HepG2 (cell line): ENCODE results near the gene NECTIN2. TPM values are rescaled to one million over a fixed set of nuclear protein-coding genes. Genes with fewer than 3 reads are reported as not detected.

ENCODE experiments used
- ATAC-seq: fragments of 200-7000 bp; cut with Tn5 transposase; 3 replicates; pipeline ENCODE4 v1.9.1; 2020; ENCODE audit warnings: mild to moderate bottlenecking, moderate library complexity
- BruUV-seq: library from RNA; stranded (reverse); fragments of 400-500 nt; replicated peaks from 2 replicates; lab custom pipeline; 2021; lab: Mats Ljungman, UMichigan
- CTCF ChIA-PET: fragments of 300-600 bp; formaldehyde crosslinking; extraction: SDS; loops from one replicate; lab custom pipeline; 2021; ENCODE audit warnings: low total read pairs, inconsistent platforms, low intra/inter-chr PET ratio; lab: Yijun Ruan, JAX
- POLR2A ChIA-PET: fragments of 350-600 bp; sonication (Branson Sonifier 250); formaldehyde crosslinking; loops from one replicate; lab custom pipeline; 2020; ENCODE audit warnings: antibody characterized with exemption, inconsistent platforms; lab: Yijun Ruan, JAX
- DNase-seq: peaks from one replicate; pipeline ENCODE4 v3.0.0-alpha.2; 2015; ENCODE audit warnings: low spot score
- FAIRE-seq: peaks from 3 replicates; lab custom pipeline; 2011; peaks lifted over from hg19 to GRCh38; lab: Jason Lieb, UNC
- H2AFZ ChIP-seq: one replicate; pipeline ENCODE4 v1.6.1; 2011; ENCODE audit warnings: low read length, inconsistent platforms
- H3K27ac ChIP-seq: fragments of 300-600 bp; 3 replicates; pipeline ENCODE4 v1.8.0; 2011; ENCODE audit warnings: mixed run types, mild to moderate bottlenecking, mixed read lengths, low read length, inconsistent platforms; ENCODE audit not compliant: insufficient read depth; ENCODE audit errors: extremely low read length
- H3K27me3 ChIP-seq, 2 experiments: fragments of 200-600 bp in 1 of 2; 2 replicates in 1 of 2; 3 replicates in 1 of 2; pipeline versions ENCODE4 v1.6.0 to v1.8.0; 2011; ENCODE audit warnings: low read length in 2 of 2, mild to moderate bottlenecking in 2 of 2, moderate library complexity in 2 of 2, inconsistent platforms in 1 of 2; ENCODE audit not compliant: insufficient read depth in 2 of 2, control insufficient read depth in 1 of 2
- H3K36me3 ChIP-seq, 2 experiments: fragments of 200-600 bp in 1 of 2; replicated peaks in 1 of 2; 2 replicates in 1 of 2; 3 replicates in 1 of 2; pipeline versions ENCODE4 v1.5.1 to v1.8.0; 2011; ENCODE audit warnings: low read length in 2 of 2, inconsistent platforms in 1 of 2; ENCODE audit not compliant: insufficient read depth in 2 of 2, control insufficient read depth in 1 of 2
- H3K4me1 ChIP-seq: 2 replicates; pipeline ENCODE4 v1.5.1; 2012; ENCODE audit warnings: low read length, inconsistent platforms; ENCODE audit not compliant: insufficient read depth
- H3K4me2 ChIP-seq: 2 replicates; pipeline ENCODE4 v1.6.0; 2011; ENCODE audit warnings: low read depth, low read length, inconsistent platforms
- H3K4me3 ChIP-seq, 3 experiments: fragments of 200-600 bp in 1 of 3; sonication (generic), shearing (Covaris generic) in 1 of 3; replicated peaks in 1 of 3; 2 replicates each; pipeline ENCODE4 v1.5.1; 2011 to 2016; ENCODE audit warnings: low read length in 3 of 3, inconsistent platforms in 2 of 3, low read depth in 2 of 3, mild to moderate bottlenecking in 2 of 3, control low read depth in 1 of 3, mixed read lengths in 1 of 3; ENCODE audit not compliant: insufficient read depth in 1 of 3
- H3K79me2 ChIP-seq: one replicate; pipeline ENCODE4 v1.6.1; 2011; ENCODE audit warnings: low read length, inconsistent platforms; ENCODE audit not compliant: insufficient read depth
- H3K9ac ChIP-seq: 2 replicates; pipeline ENCODE4 v1.6.0; 2011; ENCODE audit warnings: mild to moderate bottlenecking, low read depth, low read length, inconsistent platforms; ENCODE audit not compliant: insufficient read depth
- H3K9me3 ChIP-seq: 2 replicates; pipeline ENCODE4 v1.5.1; 2012; ENCODE audit warnings: mild to moderate bottlenecking, low read length
- H4K20me1 ChIP-seq: 2 replicates; pipeline ENCODE4 v1.6.0; 2011; ENCODE audit warnings: inconsistent platforms, mild to moderate bottlenecking, low read length, moderate library complexity; ENCODE audit not compliant: insufficient read depth
- AGO2 ChIP-seq: fragments of 200-400 bp; formaldehyde crosslinking; optimal IDR thresholded peaks from 2 replicates; pipeline ENCODE3; 2017; ENCODE audit warnings: mild to moderate bottlenecking, low read depth, low read length, moderate library complexity
- HNRNPK ChIP-seq: fragments of 200-400 bp; formaldehyde crosslinking; IDR thresholded peaks from 2 replicates; pipeline ENCODE4 v1.6.1; 2018; ENCODE audit warnings: low read length, low read depth, moderate library complexity, mild to moderate bottlenecking; ENCODE audit not compliant: poor library complexity, severe bottlenecking
- NFE2L1 ChIP-seq: sonication (generic); formaldehyde crosslinking; IDR thresholded peaks from 2 replicates; pipeline ENCODE4 v1.4.0; 2020; ENCODE audit warnings: missing genetic modification reagents, mild to moderate bottlenecking, borderline replicate concordance
- NFKB2 ChIP-seq: sonication (generic); formaldehyde crosslinking; IDR thresholded peaks from 2 replicates; pipeline ENCODE4 v1.4.0; 2020; ENCODE audit warnings: missing genetic modification reagents, borderline replicate concordance
- POLR2AphosphoS5 ChIP-seq: IDR thresholded peaks from 2 replicates; pipeline ENCODE4 v1.6.1; 2012; ENCODE audit warnings: low read depth, low read length
- RBFOX2 ChIP-seq: fragments of 200-400 bp; formaldehyde crosslinking; IDR thresholded peaks from 2 replicates; pipeline ENCODE4 v1.6.1; 2017; ENCODE audit warnings: low read depth, mild to moderate bottlenecking, low read length
- RFX1 ChIP-seq: fragments of 450-650 bp; IDR thresholded peaks from 2 replicates; pipeline ENCODE4 v1.6.1; 2017
- ZBTB33 ChIP-seq: sonication (generic); formaldehyde crosslinking; IDR thresholded peaks from 2 replicates; pipeline ENCODE4 v1.4.0; 2020; ENCODE audit warnings: missing genetic modification reagents
- ZNF180 ChIP-seq: sonication (generic); formaldehyde crosslinking; IDR thresholded peaks from 2 replicates; pipeline ENCODE4 v1.4.0; 2020; ENCODE audit warnings: low read depth, missing genetic modification reagents, borderline replicate concordance
- ZNF329 ChIP-seq: sonication (generic); formaldehyde crosslinking; IDR thresholded peaks from 2 replicates; pipeline ENCODE4 v1.9.0; 2021; ENCODE audit warnings: low read depth, mild to moderate bottlenecking, missing genetic modification reagents
- ZNF639 ChIP-seq: conservative IDR thresholded peaks from 2 replicates; pipeline ENCODE4 v1.6.1; 2018; ENCODE audit warnings: missing genetic modification reagents
- ZNF740 ChIP-seq: sonication (generic); formaldehyde crosslinking; IDR thresholded peaks from 2 replicates; pipeline ENCODE4 v1.4.0; 2020; ENCODE audit warnings: missing genetic modification reagents
- WGBS: methylation state at CpG from one replicate; pipeline ENCODE4 v1.1.6; 2017; ENCODE audit warnings: low lambda C conversion rate; 5-methylcytosine and 5-hydroxymethylcytosine counted together
- in situ Hi-C: cut with HindIII; loops from 2 replicates; pipeline ENCODE4 v1.10.0; 2017; ENCODE audit warnings: low pct_unique_long_range_greater_than_20kb; ENCODE audit not compliant: extremely low pct_ligation_motif_present
- intact Hi-C: fragments of 100-400 bp; cut with micrococcal nuclease; formaldehyde crosslinking; loops from one replicate; pipeline ENCODE4 v1.10.0; 2022; ENCODE audit not compliant: unreplicated experiment
- polyA plus RNA-seq, 8 experiments: library from polyadenylated mRNA; depleted of rRNA in 3 of 8; stranded (reverse) in 7 of 8; unstranded in 1 of 8; fragments of >200 nt; fragmentation: Illumina TruSeq in 4 of 8; extraction: Trizol in 4 of 8; gene quantifications; 2 replicates each; pipeline versions ENCODE4 v1.2.1 to v1.2.3, GENCODE V29; 2011 to 2016; ENCODE audit warnings: low read depth in 4 of 8, missing spikeins in 1 of 8, mixed read lengths in 1 of 8; ENCODE audit not compliant: insufficient read depth in 1 of 8
- total RNA-seq, 5 experiments: library from RNA; depleted of rRNA; stranded (reverse); fragments of >200 nt; fragmentation: Illumina TruSeq; extraction: Trizol; gene quantifications; 2 replicates each; pipeline ENCODE4 v1.2.3, GENCODE V29; 2016; ENCODE audit warnings: low read depth in 1 of 5
- TF ChIP-seq, protein P1 (sequence below): IDR thresholded peaks from 2 replicates; pipeline ENCODE4 v1.6.1; 2016; ENCODE audit warnings: mild to moderate bottlenecking, missing biosample characterization, missing genetic modification reagents

The NECTIN2 gene
- total and polyA plus RNA-seq, 2 of the 13 experiments (the other 11 are each of a cell fraction or from before 2014, with no cell fraction given): 75.4 to 114 TPM

- H3K27me3 ChIP-seq: no peaks in the 10 kb centered on the region
- FAIRE-seq (no peak), ATAC-seq (no peak), DNase-seq (no peak)
- no peak overlapping the region for H2AFZ ChIP-seq
- no peak overlapping the region for H3K9ac ChIP-seq
- in situ Hi-C loops: no loop called here
- H3K36me3 ChIP-seq: peaks cover 3 to 4% of the 10 kb centered on the region in 2 experiments; a peak in 2 of 5 replicates
- ChIA-PET CTCF (no interaction called here), POLR2A (interaction anchor here (1.1 to 8.3 kb wide), 3 partner anchors 9 to 12 kb away, joined by 3 to 67 read pairs (median 18); partner anchors contain the start of gene BCAM)
- H3K4me3 ChIP-seq: no peak overlapping the region
- H3K4me2 ChIP-seq: no peak overlapping the region
- H4K20me1 ChIP-seq: no peaks in the 10 kb centered on the region
- H3K9me3 ChIP-seq: no peaks in the 10 kb centered on the region
- intact Hi-C loops: no loop called here
- WGBS: 94% methylated on average over 32 of the region's 35 CpGs
- BruUV-seq: no TSS peak
- peaks cover 49% of the 10 kb centered on the region for H3K4me1 ChIP-seq
- no peaks in the 10 kb centered on the region for H3K79me2 ChIP-seq
- TF ChIP-seq RBFOX2 (peak; percentile 78), HNRNPK (peak; percentile 60), NFKB2 (CRISPR knock-in tag) (no peak), ZNF740 (0 out of 2 replicates have a peak, but pooled peaks have one; percentile 29), RFX1 (no peak), ZNF639 (CRISPR knock-in tag) (no peak), POLR2AphosphoS5 (peak; percentile 26; the same call in 1 of the 2 replicates), ZBTB33 (CRISPR knock-in tag) (0 out of 2 replicates have a peak, but pooled peaks have one; percentile 32), ZNF180 (no peak), AGO2 (peak; percentile 78), ZNF329 (CRISPR knock-in tag) (no peak), NFE2L1 (no peak)
- TF ChIP-seq, protein P1, sequence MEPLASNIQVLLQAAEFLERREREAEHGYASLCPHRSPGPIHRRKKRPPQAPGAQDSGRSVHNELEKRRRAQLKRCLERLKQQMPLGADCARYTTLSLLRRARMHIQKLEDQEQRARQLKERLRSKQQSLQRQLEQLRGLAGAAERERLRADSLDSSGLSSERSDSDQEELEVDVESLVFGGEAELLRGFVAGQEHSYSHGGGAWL: no peak
- H3K27ac ChIP-seq: no peak overlapping the region
These were observed 25.2 kb upstream of the NECTIN2 start for GRCh38 chr19:44820648-44821609.
